IMR-90 (cell line): Measurements from ENCODE around the gene PHACTR3. TPM values are rescaled to one million over a fixed set of nuclear protein-coding genes. Genes with fewer than 3 reads are reported as not detected.

ENCODE experiments used
- ATAC-seq: fragments of 200-7000 bp; cut with Tn5 transposase; 2 replicates; pipeline ENCODE4 v1.9.1; 2020; ENCODE audit warnings: low read depth, mild to moderate bottlenecking, moderate library complexity
- BruUV-seq: library from RNA; stranded (reverse); fragments of 400-500 nt; replicated peaks from 2 replicates; lab custom pipeline; 2021; lab: Mats Ljungman, UMichigan
- CTCF ChIA-PET: fragments of 300-600 bp; formaldehyde crosslinking; extraction: SDS; loops from one replicate; lab custom pipeline; 2021; ENCODE audit warnings: antibody characterized with exemption; lab: Yijun Ruan, JAX
- POLR2A ChIA-PET: fragments of 300-600 bp; sonication (Branson Sonifier 250); formaldehyde crosslinking; loops from one replicate; lab custom pipeline; 2022; ENCODE audit warnings: antibody characterized with exemption; ENCODE audit not compliant: unreplicated experiment; lab: Charles Lee
- DNase-seq: peaks from one replicate; pipeline ENCODE4 v3.0.0; 2013
- H2AFZ ChIP-seq: replicated peaks from 2 replicates; pipeline ENCODE3; 2013; ENCODE audit warnings: low read length, mild to moderate bottlenecking; ENCODE audit not compliant: poor library complexity
- H2AK5ac ChIP-seq: 2 replicates; pipeline ENCODE4 v1.6.1; 2013; ENCODE audit warnings: low read depth, low read length, inconsistent platforms
- H2AK9ac ChIP-seq: replicated peaks from 2 replicates; pipeline ENCODE3; 2013; ENCODE audit warnings: mild to moderate bottlenecking, low read depth, low read length, moderate library complexity; ENCODE audit not compliant: poor library complexity
- H2BK120ac ChIP-seq: 2 replicates; pipeline ENCODE4 v1.6.1; 2013; ENCODE audit warnings: low read depth, low read length, inconsistent platforms
- H2BK15ac ChIP-seq: 3 replicates; pipeline ENCODE4 v1.6.1; 2013; ENCODE audit warnings: low read depth, low read length, inconsistent platforms
- H2BK20ac ChIP-seq: 2 replicates; pipeline ENCODE4 v1.6.1; 2013; ENCODE audit warnings: low read depth, mild to moderate bottlenecking, inconsistent platforms, low read length, moderate library complexity
- H2BK5ac ChIP-seq: 2 replicates; pipeline ENCODE4 v1.6.1; 2013; ENCODE audit warnings: mild to moderate bottlenecking, low read depth, low read length, inconsistent platforms; ENCODE audit not compliant: poor library complexity, severe bottlenecking
- H3K14ac ChIP-seq: replicated peaks from 2 replicates; pipeline ENCODE4 v1.6.1; 2013; ENCODE audit warnings: low read depth, low read length, inconsistent platforms
- H3K18ac ChIP-seq: 2 replicates; pipeline ENCODE4 v1.6.1; 2013; ENCODE audit warnings: low read depth, low read length, control low read depth
- H3K23ac ChIP-seq: 2 replicates; pipeline ENCODE4 v1.6.1; 2013; ENCODE audit warnings: low read depth, low read length, inconsistent platforms
- H3K27ac ChIP-seq: 2 replicates; pipeline ENCODE4 v1.5.1; 2013; ENCODE audit warnings: mild to moderate bottlenecking, control low read depth, low read length; ENCODE audit not compliant: insufficient read depth
- H3K27me3 ChIP-seq: 2 replicates; pipeline ENCODE4 v1.6.1; 2013; ENCODE audit warnings: low read length; ENCODE audit not compliant: control insufficient read depth, insufficient read depth
- H3K36me3 ChIP-seq: 2 replicates; pipeline ENCODE4 v1.6.1; 2013; ENCODE audit warnings: low read length, mixed read lengths; ENCODE audit not compliant: control insufficient read depth, insufficient read depth
- H3K4ac ChIP-seq: 2 replicates; pipeline ENCODE4 v1.6.1; 2013; ENCODE audit warnings: low read depth, low read length, inconsistent platforms
- H3K4me1 ChIP-seq: 2 replicates; pipeline ENCODE4 v1.6.1; 2013; ENCODE audit warnings: low read length, mixed read lengths; ENCODE audit not compliant: control insufficient read depth, insufficient read depth
- H3K4me2 ChIP-seq: 2 replicates; pipeline ENCODE4 v1.6.1; 2013; ENCODE audit warnings: low read depth, mild to moderate bottlenecking, control low read depth, low read length, moderate library complexity
- H3K4me3 ChIP-seq: 2 replicates; pipeline ENCODE4 v1.5.1; 2013; ENCODE audit warnings: low read depth, mild to moderate bottlenecking, control low read depth, low read length, moderate library complexity; ENCODE audit not compliant: insufficient read depth
- H3K56ac ChIP-seq: 2 replicates; pipeline ENCODE4 v1.6.1; 2013; ENCODE audit warnings: low read length, inconsistent platforms; ENCODE audit not compliant: insufficient read depth; ENCODE audit errors: extremely low read depth
- H3K79me1 ChIP-seq, 2 experiments: 2 replicates each; pipeline ENCODE4 v1.6.1; 2013; ENCODE audit warnings: low read length in 2 of 2, inconsistent platforms in 1 of 2, low read depth in 1 of 2
- H3K9ac ChIP-seq: 2 replicates; pipeline ENCODE4 v1.6.1; 2013; ENCODE audit warnings: low read depth, low read length, control low read depth
- H3K9me1 ChIP-seq: 2 replicates; pipeline ENCODE4 v1.6.1; 2013; ENCODE audit warnings: low read length, inconsistent platforms; ENCODE audit not compliant: insufficient read depth
- H3K9me3 ChIP-seq: 2 replicates; pipeline ENCODE4 v1.6.1; 2013; ENCODE audit warnings: low read length; ENCODE audit not compliant: control insufficient read depth, insufficient read depth
- H4K20me1 ChIP-seq: 2 replicates; pipeline ENCODE4 v1.6.1; 2013; ENCODE audit warnings: low read length, inconsistent platforms; ENCODE audit not compliant: insufficient read depth
- H4K5ac ChIP-seq: 2 replicates; pipeline ENCODE4 v1.6.1; 2013; ENCODE audit warnings: mild to moderate bottlenecking, low read depth, low read length, control low read depth
- H4K8ac ChIP-seq, 2 experiments: 2 replicates each; pipeline ENCODE4 v1.6.1; 2013; ENCODE audit warnings: low read depth in 2 of 2, low read length in 2 of 2, control low read depth in 1 of 2, inconsistent platforms in 1 of 2
- H4K91ac ChIP-seq: 2 replicates; pipeline ENCODE4 v1.6.1; 2013; ENCODE audit warnings: low read depth, low read length, inconsistent platforms; ENCODE audit not compliant: insufficient read depth
- BHLHE40 ChIP-seq: fragments of 150-350 bp; IDR thresholded peaks from 2 replicates; pipeline ENCODE4 v1.6.1; 2016; ENCODE audit warnings: mild to moderate bottlenecking, low read depth, low read length
- CTCF ChIP-seq: conservative IDR thresholded peaks from 2 replicates; pipeline ENCODE4 v1.5.1; 2012; ENCODE audit warnings: mild to moderate bottlenecking, low read depth, low read length, improper control_type of control experiment
- ELK1 ChIP-seq: fragments of 150-350 bp; IDR thresholded peaks from 2 replicates; pipeline ENCODE4 v1.6.1; 2016; ENCODE audit warnings: low read depth, mild to moderate bottlenecking, low read length, moderate library complexity, borderline replicate concordance
- MAFK ChIP-seq: IDR thresholded peaks from 2 replicates; pipeline ENCODE4 v1.6.1; 2012; ENCODE audit warnings: low read depth, low read length, improper control_type of control experiment
- SMC3 ChIP-seq: fragments of 150-350 bp; IDR thresholded peaks from 2 replicates; pipeline ENCODE4 v1.6.1; 2016; ENCODE audit warnings: low read depth, mild to moderate bottlenecking, antibody characterized with exemption, low read length, moderate library complexity
- WGBS, 2 experiments: methylation state at CpG; one replicate each; pipeline versions ENCODE4 v1.1.5 to v1.1.7; 2013; ENCODE audit warnings: missing lambda C conversion rate in 2 of 2; ENCODE audit not compliant: insufficient read length in 1 of 2; ENCODE audit errors: extremely low coverage in 2 of 2; 5-methylcytosine and 5-hydroxymethylcytosine counted together
- dilution Hi-C: fragments of 300-500 bp; cut with HindIII; formaldehyde crosslinking; loops from one replicate; pipeline ENCODE4 v1.14.3; 2018; ENCODE audit warnings: low sequenced_read_pairs; ENCODE audit not compliant: unreplicated experiment
- in situ Hi-C: fragments of 300-500 bp; cut with MboI; formaldehyde crosslinking; loops from 3 replicates; pipeline ENCODE4 v1.14.3; 2019; ENCODE audit warnings: low sequenced_read_pairs, inconsistent platforms, mixed read lengths
- intact Hi-C: fragments of 100-400 bp; cut with micrococcal nuclease; formaldehyde crosslinking; loops from 2 replicates; pipeline ENCODE4 v1.10.0; 2022
- polyA plus RNA-seq, 3 experiments: library from polyadenylated mRNA; depleted of rRNA; stranded (reverse); fragments of >200 nt; gene quantifications; 2 replicates each; pipeline ENCODE4 v1.2.3, GENCODE V29; 2012; ENCODE audit warnings: low replicate concordance in 1 of 3
- total RNA-seq: library from RNA; depleted of rRNA; stranded (reverse); fragments of >200 nt; gene quantifications from 2 replicates; pipeline ENCODE4 v1.2.3, GENCODE V29; 2012

PHACTR3 gene
- total and polyA plus RNA-seq, 2 of the 4 experiments (the other 2 are of a cell fraction) = not detected

- no peak overlapping the region for H3K56ac ChIP-seq
- no peaks in the 10 kb centered on the region for H3K9me1 ChIP-seq
- no peaks in the 10 kb centered on the region for H3K79me1 ChIP-seq
- WGBS, 2 experiments = no CpG with 5 or more reads among the region's 9 CpGs
- no peak overlapping the region for H4K5ac ChIP-seq
- no peak for DNase-seq
- H3K4ac ChIP-seq = no peak overlapping the region
- H3K14ac ChIP-seq = no peak overlapping the region
- ChIA-PET POLR2A (no interaction called here), CTCF (no interaction called here)
- intact Hi-C loops = no loop called here
- no peak overlapping the region for H2AK9ac ChIP-seq
- no peak overlapping the region for H3K27ac ChIP-seq
- H4K8ac ChIP-seq = no peak overlapping the region
- no peak overlapping the region for H3K18ac ChIP-seq
- no peaks in the 10 kb centered on the region for H3K36me3 ChIP-seq
- H2AFZ ChIP-seq = no peak overlapping the region
- no peak overlapping the region for H3K4me2 ChIP-seq
- no peak overlapping the region for H3K9ac ChIP-seq
- H2BK120ac ChIP-seq = no peak overlapping the region
- H2AK5ac ChIP-seq = no peak overlapping the region
- peaks cover 11% of the 10 kb centered on the region; the same call in 1 of the 2 replicates for H3K9me3 ChIP-seq
- H2BK20ac ChIP-seq = no peak overlapping the region
- dilution Hi-C loops = no loop called here
- TF ChIP-seq SMC3 (no peak), BHLHE40 (no peak), ELK1 (no peak), MAFK (no peak), CTCF (no peak)
- BruUV-seq = no TSS peak
- no peak for ATAC-seq
- no peak overlapping the region for H2BK15ac ChIP-seq
- H3K23ac ChIP-seq = no peak overlapping the region
- H3K4me3 ChIP-seq = no peak overlapping the region
- H3K4me1 ChIP-seq = no peaks in the 10 kb centered on the region
- H4K20me1 ChIP-seq = no peaks in the 10 kb centered on the region
- in situ Hi-C loops = no loop called here
- no peak overlapping the region for H2BK5ac ChIP-seq
- H3K27me3 ChIP-seq = no peaks in the 10 kb centered on the region
- H4K91ac ChIP-seq = no peak overlapping the region
Observed at GRCh38 chr20:59823030-59823423, 218.7 kb downstream of the PHACTR3 start.
